ENCODE results near the gene MMP24. TPM values are rescaled to one million over a fixed set of nuclear protein-coding genes. Genes with fewer than 3 reads are reported as not detected.
A peak's percentile ranks its signal among the peaks of the same experiment; 100 is the strongest.

MMP24 gene
- total RNA-seq, 1 experiment from 2014 or later: 23.0 TPM

DNA sequence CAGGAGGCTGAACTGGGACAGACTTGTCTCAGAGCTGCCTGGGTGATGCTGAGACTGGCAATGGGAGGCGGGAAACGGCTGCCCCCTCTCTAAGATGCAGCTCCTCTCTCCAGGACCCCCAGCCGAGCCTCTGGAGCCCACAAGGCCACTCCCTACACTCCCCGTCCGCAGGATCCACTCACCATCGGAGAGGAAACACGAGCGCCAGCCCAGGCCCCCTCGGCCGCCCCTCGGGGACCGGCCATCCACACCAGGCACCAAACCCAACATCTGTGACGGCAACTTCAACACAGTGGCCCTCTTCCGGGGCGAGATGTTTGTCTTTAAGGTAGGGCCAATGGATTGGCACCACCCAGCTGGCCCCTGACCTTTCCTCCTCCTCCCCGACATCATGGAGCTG lies 40.6 kb downstream of the MMP24 start:
- H3K4me1 ChIP-seq (ENCODE audit: insufficient read depth, low read length): peaks cover 8% of the 10 kb centered on the region; the same call in 1 of the 2 replicates
- H2BK5ac ChIP-seq (ENCODE audit: insufficient read length, low read length): no peak overlapping the region
- no peak overlapping the region for H3K18ac ChIP-seq (ENCODE audit: insufficient read length, low read depth, low read length)
- no peaks in the 10 kb centered on the region for H3K23me2 ChIP-seq (ENCODE audit: insufficient read length, low read depth, low read length, poor library complexity, severe bottlenecking)
- no peak overlapping the region for H2AFZ ChIP-seq (ENCODE audit: low read length)
- no peak overlapping the region for H3K23ac ChIP-seq (ENCODE audit: insufficient read length, low read depth, low read length)
- H3K79me2 ChIP-seq (ENCODE audit: insufficient read depth, low read length): no peaks in the 10 kb centered on the region
- no peak overlapping the region for H2BK20ac ChIP-seq (ENCODE audit: low read depth, low read length, poor library complexity, severe bottlenecking)
- H3K79me1 ChIP-seq (ENCODE audit: insufficient read depth, low read depth, low read length, poor library complexity, severe bottlenecking): no peaks in the 10 kb centered on the region
- DNase-seq: no peak
- no peak overlapping the region for H2AK5ac ChIP-seq (ENCODE audit: insufficient read length, low read length)
- Mint-ChIP-seq H3K4me3 (no peak overlapping the region), H3K27me3 (ENCODE audit: low read depth) (no peaks in the 10 kb centered on the region; the same call in 1 of the 2 replicates), H3K36me3 (ENCODE audit: insufficient read depth in 1 of 3, low read depth in 3 of 3) (peaks cover 0 to 57% (median 40%) of the 10 kb centered on the region in 3 experiments; a peak in 5 of 7 replicates), H3K27ac (peak overlapping the region in 2 of 3 experiments; percentile 27 to 31; a peak in 2 of 7 replicates), H3K9me3 (no peaks in the 10 kb centered on the region; a peak in 1 of 5 replicates), H3K4me1 (peaks cover 44 to 47% of the 10 kb centered on the region in 2 experiments)
- no peaks in the 10 kb centered on the region for H3K27me3 ChIP-seq (ENCODE audit: insufficient read depth, low read length)
- H3K14ac ChIP-seq (ENCODE audit: insufficient read depth, low read length): no peak overlapping the region
- no peaks in the 10 kb centered on the region for H3K9me3 ChIP-seq (ENCODE audit: control insufficient read depth, low read depth, low read length)
- no peak overlapping the region for H3T11ph ChIP-seq (ENCODE audit: low read length)
- H2BK12ac ChIP-seq (ENCODE audit: insufficient read length, low read depth, low read length): no peak overlapping the region
- no peak overlapping the region for H3K4ac ChIP-seq (ENCODE audit: low read depth, low read length)
- WGBS (ENCODE audit: extremely low coverage, insufficient read length, low lambda C conversion rate): no CpG with 5 or more reads among the region's 16 CpGs
- H3K27ac ChIP-seq (ENCODE audit: insufficient read length, low read depth, low read length): no peak overlapping the region
- H2BK120ac ChIP-seq (ENCODE audit: low read depth, low read length, poor library complexity, severe bottlenecking): no peak overlapping the region
- H3K56ac ChIP-seq (ENCODE audit: insufficient read length, low read depth, low read length): no peak overlapping the region
- no peak overlapping the region for H3K4me2 ChIP-seq (ENCODE audit: insufficient read depth, insufficient read length, low read length)
- H4K20me1 ChIP-seq (ENCODE audit: control insufficient read depth, insufficient read depth, insufficient read length): no peaks in the 10 kb centered on the region
- no peak overlapping the region for H3K9ac ChIP-seq (ENCODE audit: extremely low read depth, insufficient read length, low read length)
- no peak for TF ChIP-seq CTCF (conservative IDR thresholded peaks at IDR 0.05)
- no peak overlapping the region for H4K91ac ChIP-seq (ENCODE audit: insufficient read length, low read depth, low read length)
- H2BK15ac ChIP-seq (ENCODE audit: low read depth, low read length): no peak overlapping the region
- H4K5ac ChIP-seq (ENCODE audit: insufficient read length, low read depth, low read length): no peak overlapping the region
- no peak overlapping the region for H4K8ac ChIP-seq (replicated peaks; ENCODE audit: insufficient read length, low read depth, low read length)
